HG03097 (cell line): ENCODE measurements around the gene KCNJ12.
"Not testable (repeated sequence)": the region's sequence is repeated elsewhere in the genome, so short reads cannot be mapped to it uniquely, and the experiment has no call there.

Source experiments
- ATAC-seq: cut with Tn5 transposase; IDR thresholded peaks from one replicate; pipeline ENCODE4 v1.9.1; 2021; ENCODE audit not compliant: unreplicated experiment, low FRiP score

KCNJ12 gene

DNA sequence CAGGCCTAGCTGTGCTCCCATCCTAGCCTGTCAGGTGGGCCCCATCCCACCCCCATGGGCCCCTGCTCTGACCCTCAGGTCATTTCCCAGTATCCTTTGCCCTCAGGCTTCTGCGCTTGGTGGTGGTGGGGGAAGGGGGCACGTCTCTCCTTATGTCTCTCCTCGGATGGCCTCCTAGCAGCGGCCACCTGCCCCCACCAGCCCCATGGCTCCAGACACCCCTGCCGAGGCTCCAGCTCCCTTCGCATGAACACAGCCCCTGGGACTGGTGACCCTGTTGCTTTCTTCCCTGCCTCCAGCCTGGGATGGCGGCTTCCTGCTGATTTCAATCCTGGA is 27.3 kb upstream of the KCNJ12 start:
- ATAC-seq: not testable (repeated sequence)

DNA sequence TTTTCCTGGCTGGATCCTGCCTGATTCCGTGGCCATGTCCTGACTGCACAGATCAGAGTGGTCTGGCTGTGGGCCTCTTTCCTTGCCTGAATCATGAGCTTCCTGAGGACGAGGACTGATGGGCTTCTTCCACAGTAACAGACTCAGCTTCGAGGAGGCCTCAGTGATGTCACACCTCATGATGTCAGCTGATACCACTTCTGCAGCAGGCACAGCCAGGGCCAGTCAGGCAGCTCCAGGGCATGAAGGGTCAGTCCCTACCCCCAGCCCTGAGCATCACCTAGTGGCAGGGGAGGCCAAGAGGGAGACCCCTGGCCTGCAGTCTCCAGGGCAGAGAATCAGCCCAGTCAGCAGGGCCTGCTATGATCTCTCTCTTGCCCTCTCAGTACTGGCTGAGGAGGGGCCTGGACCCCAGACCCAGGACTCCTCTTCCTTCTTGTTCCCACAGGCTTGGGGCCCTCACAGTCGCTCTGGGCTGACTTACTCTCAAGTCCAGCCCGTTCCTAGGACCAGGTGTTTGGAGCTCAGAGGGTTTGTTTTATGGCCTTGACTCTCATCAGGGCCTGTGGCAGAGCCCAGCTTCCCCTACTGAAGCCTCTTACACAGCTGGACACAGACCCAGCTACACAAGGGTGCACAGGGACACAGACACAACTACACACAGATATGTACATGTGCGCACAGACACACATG is 26.7 kb upstream of the KCNJ12 start:
- ATAC-seq: not testable (repeated sequence)

DNA sequence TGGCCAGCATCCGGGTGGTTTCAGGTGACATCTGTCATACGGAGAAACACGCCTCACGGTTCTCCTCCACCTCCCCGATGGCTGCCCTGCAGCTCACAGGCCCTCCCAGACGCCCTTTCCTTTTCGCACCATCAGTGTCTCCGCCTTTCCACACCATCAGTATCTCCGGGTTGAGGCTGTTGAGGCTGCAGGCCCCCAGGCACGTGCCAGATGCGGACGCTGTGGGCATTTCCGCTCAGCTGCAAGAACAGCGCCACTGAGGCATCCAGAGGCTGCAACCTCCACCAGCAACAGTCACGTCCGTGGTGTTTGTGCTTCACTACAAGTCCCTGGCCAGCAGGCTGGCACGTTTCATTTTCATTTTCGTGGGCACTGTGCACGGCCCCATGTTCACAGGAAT is 25.7 kb upstream of the KCNJ12 start:
- not testable (repeated sequence) for ATAC-seq

DNA sequence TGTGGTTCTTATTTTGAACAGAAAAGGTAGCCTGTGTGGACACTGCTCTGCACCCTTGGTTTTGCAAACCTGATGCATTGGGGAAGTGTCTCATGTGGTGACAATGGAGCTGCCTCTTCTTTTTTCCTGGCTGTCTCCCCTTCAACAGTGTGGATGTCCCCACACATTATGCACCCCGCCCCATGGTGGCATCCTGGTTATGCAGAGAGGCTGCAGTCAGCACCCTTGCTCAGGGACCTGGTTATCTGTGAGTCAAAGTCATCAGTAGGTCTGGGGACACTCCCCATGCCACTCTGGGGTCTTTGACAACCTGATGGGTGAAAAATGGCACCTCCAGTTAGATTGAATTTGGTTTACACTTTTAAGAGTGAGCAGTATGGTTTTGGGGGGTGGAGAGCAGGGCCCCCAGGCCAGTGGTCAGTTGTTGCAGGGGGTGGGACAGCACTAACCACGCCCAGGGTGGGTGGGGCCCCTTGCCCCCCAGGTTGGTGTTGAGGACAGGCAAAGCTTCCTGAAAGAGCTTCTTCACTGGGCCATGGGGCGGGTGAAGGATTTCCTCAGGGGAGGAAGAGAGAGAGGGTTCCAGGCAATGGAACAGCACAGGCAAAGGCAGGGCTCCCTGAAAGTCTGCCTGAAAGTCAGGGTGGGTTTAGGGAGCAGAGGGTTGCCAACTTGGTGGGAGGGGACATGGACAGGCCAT is 24.6 kb upstream of the KCNJ12 start:
- ATAC-seq: no peak

DNA sequence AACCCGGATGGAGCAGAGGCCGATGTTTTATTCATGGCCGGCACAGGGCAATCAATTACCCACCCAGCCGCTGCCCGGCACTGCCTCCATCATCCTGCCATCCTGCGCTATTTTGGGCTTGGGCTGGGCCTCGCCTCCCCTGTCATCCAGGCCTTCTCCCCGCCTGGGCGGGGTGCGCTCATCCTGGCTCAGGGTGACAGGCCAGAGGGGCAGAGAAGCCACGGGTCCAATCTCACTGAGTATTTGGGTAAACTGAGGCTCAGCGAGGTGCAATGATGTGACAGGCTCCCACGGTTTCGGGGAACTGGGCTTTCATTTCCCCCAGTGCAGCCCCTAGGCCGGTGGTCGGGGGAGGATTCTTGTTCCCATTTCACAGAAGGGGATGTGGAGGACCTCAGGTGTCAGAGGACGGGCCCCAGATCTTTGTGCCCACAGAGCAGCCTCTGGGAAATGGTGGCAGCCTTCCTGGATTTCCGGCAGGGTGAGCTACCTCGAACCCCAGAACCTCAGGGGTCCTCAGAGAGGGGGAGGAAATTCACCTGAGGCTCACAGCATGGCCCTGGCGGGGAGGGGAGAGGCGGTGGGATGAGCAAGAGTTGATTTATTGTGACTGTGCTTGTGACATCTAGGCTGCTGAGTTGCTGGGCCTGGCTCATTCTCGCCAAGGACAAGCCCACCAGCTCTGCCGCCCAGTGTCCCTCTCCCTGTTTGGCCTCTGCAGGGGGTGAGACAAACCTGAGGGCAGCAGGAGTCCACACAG is 23.8 kb upstream of the KCNJ12 start:
- ATAC-seq: no peak

DNA sequence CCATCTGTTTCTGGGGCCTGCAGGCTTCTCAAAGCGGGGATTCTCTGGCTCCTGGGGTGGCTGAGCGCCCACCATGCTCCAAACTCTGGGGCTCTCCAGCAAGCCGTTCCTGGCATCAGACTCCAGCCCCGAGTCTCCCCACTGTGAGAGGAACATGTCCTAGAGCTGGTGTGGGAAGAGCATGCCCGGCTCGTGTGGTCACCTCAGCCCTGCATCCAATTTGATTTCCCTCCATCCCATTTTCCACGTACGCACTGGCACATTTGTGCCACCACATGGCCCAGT is 23.2 kb upstream of the KCNJ12 start:
- ATAC-seq: no peak

DNA sequence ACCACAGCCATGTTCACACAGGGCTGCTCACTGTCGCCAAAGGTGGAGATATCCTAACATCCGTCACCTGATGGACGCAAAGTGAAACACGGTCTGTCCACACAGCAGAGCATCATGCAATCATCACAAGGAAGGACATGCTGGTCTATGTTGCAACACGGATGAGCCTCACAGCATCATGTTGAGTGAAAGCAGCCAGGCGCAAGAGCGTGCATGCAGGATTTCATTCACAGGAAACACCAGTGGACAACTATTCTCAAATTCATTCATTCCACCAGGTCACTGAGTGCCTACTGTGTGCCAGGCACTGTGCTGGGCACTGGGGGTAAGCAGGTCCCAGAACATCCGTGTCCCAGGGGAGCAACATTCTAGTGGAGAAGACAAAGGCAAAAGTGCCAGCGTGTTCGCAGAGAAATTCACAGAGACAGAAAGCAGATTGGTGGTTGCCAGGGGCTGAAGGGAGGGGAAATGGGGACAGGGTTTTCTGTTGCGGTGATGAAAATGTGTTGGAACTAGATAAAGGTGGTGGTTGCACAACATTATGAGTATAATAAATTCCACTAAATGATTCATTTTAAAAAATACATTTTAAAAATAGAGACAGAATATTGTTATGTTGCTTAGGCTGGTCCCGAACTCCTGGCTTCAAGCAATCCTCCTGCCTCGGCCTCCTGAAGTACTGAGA is 22.7 kb upstream of the KCNJ12 start:
- no peak for ATAC-seq

DNA sequence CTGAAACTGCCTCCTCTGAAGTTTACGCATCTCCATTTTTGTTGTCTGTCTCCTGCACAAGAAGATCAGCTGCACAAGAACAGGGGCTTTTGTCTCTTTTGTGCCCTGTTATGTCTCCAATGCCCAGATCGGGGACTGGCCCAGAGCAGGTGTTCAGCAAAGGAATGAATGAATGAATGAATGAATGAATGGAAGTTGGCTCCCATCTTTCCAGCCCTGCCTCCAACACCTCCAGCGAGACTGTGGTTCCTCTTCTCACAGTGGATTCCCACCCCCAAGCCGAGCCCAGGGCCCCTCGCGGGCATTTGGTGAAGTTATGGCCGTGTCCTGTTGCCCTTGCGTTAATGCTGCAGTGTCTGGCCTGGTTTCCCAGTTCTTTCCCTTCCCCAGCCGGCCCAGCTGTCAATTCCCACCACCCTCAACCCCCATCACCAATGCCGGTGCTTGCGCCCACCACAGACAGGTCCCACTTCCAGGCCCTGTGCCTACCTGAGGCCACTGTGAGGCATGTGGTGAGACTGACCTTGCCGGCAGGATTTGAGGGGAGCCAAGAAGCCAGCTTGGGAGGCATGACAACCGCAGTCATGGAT is 21.3 kb upstream of the KCNJ12 start:
- ATAC-seq: no peak

DNA sequence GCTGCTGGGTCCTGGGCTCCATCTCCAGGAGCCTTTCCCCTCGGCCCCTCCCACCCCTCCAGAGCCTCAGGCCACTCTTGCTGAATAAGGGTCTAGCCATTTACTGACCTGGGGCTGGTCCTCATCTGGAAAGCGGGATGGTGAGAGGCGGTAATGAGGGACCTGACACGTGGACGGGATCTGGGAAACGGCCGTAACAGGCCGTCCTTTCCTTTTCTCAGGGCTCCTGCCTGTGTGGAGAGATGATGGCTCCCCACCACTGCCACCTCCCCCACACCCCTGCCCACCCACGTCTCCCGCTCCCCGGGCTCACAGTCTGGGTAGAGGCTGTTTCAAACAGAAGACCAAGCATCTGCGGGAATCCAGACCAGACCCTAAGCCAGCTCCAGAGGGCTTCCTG is 20.6 kb upstream of the KCNJ12 start:
- ATAC-seq: no peak

DNA sequence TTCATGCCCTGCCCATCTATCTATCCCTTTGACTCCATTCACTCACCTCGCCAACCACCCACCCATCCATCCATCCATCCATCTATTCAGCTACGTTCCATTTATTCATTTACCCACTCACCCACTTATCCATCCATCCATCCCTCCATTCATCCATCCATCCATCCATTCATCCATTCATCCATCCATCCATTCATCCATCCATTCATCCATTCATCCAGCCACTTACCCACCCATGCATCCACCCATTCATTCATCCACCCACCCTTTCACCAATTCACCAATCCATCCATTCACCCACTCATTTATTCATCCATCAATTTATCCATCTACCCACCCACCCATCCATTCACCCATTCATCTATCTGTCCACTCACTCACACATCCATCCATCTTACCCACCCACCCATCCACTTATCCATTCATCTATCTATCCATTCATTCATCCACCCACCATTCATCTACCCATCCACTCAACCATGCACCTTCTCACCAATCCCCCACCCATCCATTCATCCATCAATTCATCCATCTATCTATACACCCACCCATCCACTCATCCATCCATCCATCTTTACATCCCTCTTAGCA is 19.5 kb upstream of the KCNJ12 start:
- ATAC-seq: no peak

DNA sequence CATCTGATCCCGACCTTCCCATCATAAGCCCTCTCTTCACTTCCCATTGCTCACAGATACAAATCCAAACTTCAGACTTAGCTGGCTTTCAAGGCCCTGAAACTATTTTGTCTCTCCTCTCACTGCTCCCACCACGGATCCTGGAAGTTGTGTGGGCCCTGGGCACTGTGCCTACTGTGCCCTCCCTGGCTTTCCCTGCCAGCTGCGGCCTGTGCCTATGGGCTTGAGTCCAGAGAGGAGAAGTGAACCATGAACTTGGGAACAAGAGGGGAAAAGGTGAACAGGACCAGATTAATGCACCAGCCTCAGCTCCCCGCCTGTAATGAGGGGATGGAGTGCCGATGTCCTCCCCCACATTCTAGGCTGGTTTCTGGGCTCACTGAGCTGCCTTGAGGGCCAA is 18.9 kb upstream of the KCNJ12 start:
- ATAC-seq: no peak

DNA sequence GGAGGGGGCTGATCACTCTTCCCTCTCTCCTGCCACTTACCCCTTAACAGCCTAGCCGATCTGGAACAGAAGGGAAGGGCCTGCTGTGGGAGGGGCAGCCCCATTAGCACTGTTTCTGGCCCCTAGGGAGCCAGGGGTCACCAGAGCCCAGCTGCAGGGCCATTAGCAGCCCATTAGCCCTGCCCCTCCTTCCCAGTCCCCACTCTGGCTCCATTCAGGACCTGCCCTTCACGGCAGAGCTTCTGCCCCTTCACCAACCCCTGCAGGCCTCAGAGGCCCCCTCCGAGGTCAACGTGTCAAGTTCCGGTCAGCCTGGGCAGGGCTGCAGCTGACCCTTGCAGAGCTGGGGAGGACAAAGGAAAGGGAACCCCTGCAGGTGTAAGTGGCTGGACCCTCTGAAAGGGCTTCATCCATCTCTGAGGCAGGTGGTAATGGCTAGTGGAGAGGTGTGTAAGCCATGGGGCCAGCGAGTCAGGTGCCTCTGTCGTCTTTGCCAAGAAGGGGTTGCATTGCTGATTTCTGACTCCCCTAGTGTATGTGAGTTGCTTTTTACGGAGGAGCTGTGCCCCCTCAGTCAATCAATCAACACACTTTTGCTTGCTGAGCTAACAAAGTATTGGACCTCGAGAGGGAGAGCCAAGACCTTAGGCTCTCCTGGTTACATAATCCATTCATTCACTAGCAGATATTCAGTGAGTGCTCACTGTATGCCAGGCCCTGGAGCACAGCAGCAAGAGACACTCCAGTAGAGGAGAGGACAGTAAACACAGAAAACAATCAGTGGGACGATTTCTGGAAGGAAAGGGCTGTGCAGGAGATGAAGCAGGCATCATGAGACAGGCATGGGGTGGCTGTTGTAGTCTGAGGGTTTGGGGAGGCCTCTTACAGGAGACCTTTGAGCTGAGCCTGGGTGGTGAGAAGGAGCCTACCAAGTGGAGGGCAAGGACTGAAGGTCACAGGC is 18.2 kb upstream of the KCNJ12 start:
- ATAC-seq: no peak

DNA sequence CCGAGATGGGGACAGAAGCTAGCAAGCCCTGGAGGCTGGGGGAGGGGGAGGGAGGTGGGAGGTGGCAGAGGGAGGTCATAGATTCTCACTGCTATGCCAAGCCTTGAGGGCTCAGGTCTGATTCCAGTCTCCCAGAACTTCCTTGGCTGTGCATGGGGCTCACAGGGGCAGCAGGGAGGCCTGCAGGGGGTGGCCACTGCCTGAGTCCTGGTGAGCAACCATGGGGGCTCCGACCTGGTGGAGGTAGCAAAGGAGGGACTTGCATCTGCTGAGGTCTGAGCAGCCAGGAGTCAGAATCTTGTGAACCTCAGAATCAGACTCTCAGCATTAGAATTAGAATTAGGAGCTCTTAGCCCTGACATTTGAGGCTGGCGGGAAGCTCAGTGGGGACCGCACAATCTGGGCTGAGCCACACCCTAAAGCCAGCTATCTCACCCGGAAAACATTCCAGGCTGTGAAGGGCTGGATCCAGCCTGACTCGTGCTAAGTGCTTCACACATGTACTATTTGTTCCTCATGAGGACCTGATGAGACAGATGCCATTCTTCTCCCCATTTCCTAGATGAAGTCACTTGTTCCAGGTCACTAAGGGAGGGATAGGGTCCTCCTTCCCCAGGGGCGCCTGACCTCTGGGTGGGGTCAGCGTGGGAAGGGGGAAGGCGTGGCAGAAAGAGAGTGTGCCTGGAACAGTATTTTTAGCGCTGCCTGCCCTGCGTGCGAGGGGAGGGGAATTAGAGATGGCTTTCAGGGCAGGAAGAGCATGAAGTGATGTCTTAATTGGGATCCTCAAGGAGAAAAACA is 17.3 kb upstream of the KCNJ12 start:
- no peak for ATAC-seq

DNA sequence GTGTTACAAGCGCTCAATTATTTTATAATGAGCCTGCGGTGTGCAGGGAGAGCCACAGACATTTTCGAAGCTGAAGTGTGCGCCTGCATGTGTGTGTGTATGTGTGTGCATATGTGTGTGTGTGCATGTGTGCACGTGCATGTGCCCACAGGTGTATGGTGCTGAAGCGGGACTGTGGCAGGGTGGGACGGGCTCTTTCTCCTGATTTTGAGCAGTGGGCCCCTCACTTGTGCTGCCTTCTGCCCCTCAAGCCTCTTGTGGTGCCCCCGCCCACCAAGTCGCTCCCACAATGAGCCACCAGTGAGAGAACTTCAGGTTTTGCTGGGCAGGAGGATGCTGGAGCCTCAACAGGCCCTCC is 16.7 kb upstream of the KCNJ12 start:
- no peak for ATAC-seq

DNA sequence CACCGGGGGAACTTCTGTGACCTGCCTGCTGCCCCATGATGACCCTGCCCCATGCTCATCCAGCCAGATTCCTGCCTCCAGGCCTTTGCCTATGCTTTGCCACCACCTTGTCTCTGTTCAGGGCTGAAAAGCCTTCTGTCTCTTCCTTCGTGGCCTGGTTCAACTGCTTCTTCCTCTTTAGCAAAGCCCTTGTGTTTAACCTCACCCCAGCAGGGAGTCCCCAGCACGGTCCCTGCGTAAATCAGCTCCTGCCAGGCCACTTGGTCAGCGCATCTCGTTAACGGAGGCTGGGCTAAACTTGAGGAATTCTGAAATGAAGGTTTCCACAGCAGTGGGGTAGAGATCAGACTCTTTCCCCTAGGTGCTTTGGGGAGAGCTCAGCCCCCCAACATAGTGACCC is 16.1 kb upstream of the KCNJ12 start:
- ATAC-seq: no peak

DNA sequence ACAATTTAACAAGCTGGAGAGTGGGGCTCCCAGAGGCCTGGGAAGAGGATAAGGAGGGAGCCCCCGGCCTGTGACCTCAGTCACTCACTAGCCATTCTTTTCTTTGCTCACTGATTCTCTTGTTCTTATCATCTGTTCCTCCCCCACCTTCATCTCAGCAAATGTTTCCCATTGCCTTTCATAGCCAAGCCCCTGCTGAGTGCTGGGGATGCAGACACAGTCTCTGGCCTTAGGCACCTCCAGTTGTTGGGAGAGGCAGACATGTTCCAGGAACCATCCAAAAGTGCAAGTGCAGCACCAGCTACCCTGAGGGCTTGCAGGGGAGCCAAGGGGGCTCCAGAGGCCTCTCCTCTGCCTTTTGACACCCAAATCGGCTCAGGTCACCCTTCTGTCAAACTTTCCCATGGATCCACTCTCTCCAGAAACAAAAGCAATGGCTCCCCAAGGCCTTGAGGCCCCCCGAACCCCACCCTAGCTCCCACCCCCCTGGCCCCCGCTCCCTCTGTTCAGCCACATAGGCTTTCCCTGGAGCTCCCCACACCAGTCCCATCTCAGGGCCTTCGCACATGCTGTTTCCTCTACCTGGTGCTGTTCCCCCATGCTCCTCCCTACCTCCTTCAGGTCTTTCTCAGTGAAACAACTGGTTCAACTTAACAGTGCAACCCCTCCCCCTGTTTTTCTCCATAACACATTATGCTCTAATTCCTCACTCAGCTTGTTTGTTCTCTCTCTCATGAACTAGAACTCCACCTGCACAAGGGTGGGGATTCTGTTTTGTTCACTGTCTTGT is 14.9 kb upstream of the KCNJ12 start:
- no peak for ATAC-seq

DNA sequence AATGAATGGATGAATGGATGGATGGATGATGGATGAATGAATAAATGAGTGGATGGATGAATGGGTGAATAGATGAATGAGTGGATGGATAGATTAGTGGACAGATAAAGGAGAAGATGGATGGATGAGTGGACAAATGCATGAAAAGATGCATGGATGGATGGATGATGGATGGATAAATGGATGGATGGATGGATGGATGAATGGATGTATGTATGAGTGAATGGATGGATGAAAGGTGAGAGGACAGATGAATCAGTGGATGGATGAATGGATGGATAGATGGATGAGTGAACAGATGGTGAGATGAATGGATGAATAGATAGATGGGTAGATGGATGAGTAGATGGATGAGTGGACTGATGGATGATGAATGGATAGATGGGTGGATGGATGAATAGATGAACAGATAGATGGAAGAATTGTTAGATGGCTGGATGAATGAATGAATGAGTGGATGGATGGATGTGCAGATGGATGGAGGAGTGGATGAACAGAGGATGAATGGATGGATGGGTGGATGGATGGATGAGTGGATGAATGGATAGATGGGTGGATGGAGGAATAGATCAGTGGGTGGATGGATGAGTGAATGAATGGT is 13.7 kb upstream of the KCNJ12 start:
- ATAC-seq: no peak
